HepG2 (cell line): ENCODE data around the gene PDIA5. TPM values are rescaled to one million over a fixed set of nuclear protein-coding genes. Genes with fewer than 3 reads are reported as not detected.

Source experiments
- ATAC-seq: fragments of 200-7000 bp; cut with Tn5 transposase; 3 replicates; pipeline ENCODE4 v1.9.1; 2020; ENCODE audit warnings: mild to moderate bottlenecking, moderate library complexity
- BruUV-seq: library from RNA; stranded (reverse); fragments of 400-500 nt; replicated peaks from 2 replicates; lab custom pipeline; 2021; lab: Mats Ljungman, UMichigan
- CTCF ChIA-PET: fragments of 300-600 bp; formaldehyde crosslinking; extraction: SDS; loops from one replicate; lab custom pipeline; 2021; ENCODE audit warnings: low total read pairs, inconsistent platforms, low intra/inter-chr PET ratio; lab: Yijun Ruan, JAX
- POLR2A ChIA-PET: fragments of 350-600 bp; sonication (Branson Sonifier 250); formaldehyde crosslinking; loops from one replicate; lab custom pipeline; 2020; ENCODE audit warnings: antibody characterized with exemption, inconsistent platforms; lab: Yijun Ruan, JAX
- DNase-seq: peaks from one replicate; pipeline ENCODE4 v3.0.0-alpha.2; 2015; ENCODE audit warnings: low spot score
- FAIRE-seq: peaks from 3 replicates; lab custom pipeline; 2011; peaks lifted over from hg19 to GRCh38; lab: Jason Lieb, UNC
- H2AFZ ChIP-seq: one replicate; pipeline ENCODE4 v1.6.1; 2011; ENCODE audit warnings: low read length, inconsistent platforms
- H3K27ac ChIP-seq: fragments of 300-600 bp; 3 replicates; pipeline ENCODE4 v1.8.0; 2011; ENCODE audit warnings: mixed run types, mild to moderate bottlenecking, mixed read lengths, low read length, inconsistent platforms; ENCODE audit not compliant: insufficient read depth; ENCODE audit errors: extremely low read length
- H3K27me3 ChIP-seq, 2 experiments: fragments of 200-600 bp in 1 of 2; 2 replicates in 1 of 2; 3 replicates in 1 of 2; pipeline versions ENCODE4 v1.6.0 to v1.8.0; 2011; ENCODE audit warnings: low read length in 2 of 2, mild to moderate bottlenecking in 2 of 2, moderate library complexity in 2 of 2, inconsistent platforms in 1 of 2; ENCODE audit not compliant: insufficient read depth in 2 of 2, control insufficient read depth in 1 of 2
- H3K36me3 ChIP-seq, 2 experiments: fragments of 200-600 bp in 1 of 2; replicated peaks in 1 of 2; 2 replicates in 1 of 2; 3 replicates in 1 of 2; pipeline versions ENCODE4 v1.5.1 to v1.8.0; 2011; ENCODE audit warnings: low read length in 2 of 2, inconsistent platforms in 1 of 2; ENCODE audit not compliant: insufficient read depth in 2 of 2, control insufficient read depth in 1 of 2
- H3K4me1 ChIP-seq: 2 replicates; pipeline ENCODE4 v1.5.1; 2012; ENCODE audit warnings: low read length, inconsistent platforms; ENCODE audit not compliant: insufficient read depth
- H3K4me2 ChIP-seq: 2 replicates; pipeline ENCODE4 v1.6.0; 2011; ENCODE audit warnings: low read depth, low read length, inconsistent platforms
- H3K4me3 ChIP-seq, 3 experiments: fragments of 200-600 bp in 1 of 3; sonication (generic), shearing (Covaris generic) in 1 of 3; replicated peaks in 1 of 3; 2 replicates each; pipeline ENCODE4 v1.5.1; 2011 to 2016; ENCODE audit warnings: low read length in 3 of 3, inconsistent platforms in 2 of 3, low read depth in 2 of 3, mild to moderate bottlenecking in 2 of 3, control low read depth in 1 of 3, mixed read lengths in 1 of 3; ENCODE audit not compliant: insufficient read depth in 1 of 3
- H3K79me2 ChIP-seq: one replicate; pipeline ENCODE4 v1.6.1; 2011; ENCODE audit warnings: low read length, inconsistent platforms; ENCODE audit not compliant: insufficient read depth
- H3K9ac ChIP-seq: 2 replicates; pipeline ENCODE4 v1.6.0; 2011; ENCODE audit warnings: mild to moderate bottlenecking, low read depth, low read length, inconsistent platforms; ENCODE audit not compliant: insufficient read depth
- H3K9me3 ChIP-seq: 2 replicates; pipeline ENCODE4 v1.5.1; 2012; ENCODE audit warnings: mild to moderate bottlenecking, low read length
- H4K20me1 ChIP-seq: 2 replicates; pipeline ENCODE4 v1.6.0; 2011; ENCODE audit warnings: inconsistent platforms, mild to moderate bottlenecking, low read length, moderate library complexity; ENCODE audit not compliant: insufficient read depth
- AGO1 ChIP-seq: fragments of 200-400 bp; formaldehyde crosslinking; IDR thresholded peaks from 2 replicates; pipeline ENCODE4 v1.6.1; 2017; ENCODE audit warnings: mild to moderate bottlenecking, low read depth, low read length, moderate library complexity; ENCODE audit not compliant: poor library complexity, severe bottlenecking
- FOXC1 ChIP-seq: sonication (generic); formaldehyde crosslinking; IDR thresholded peaks from 2 replicates; pipeline ENCODE4 v1.8.0; 2022; ENCODE audit warnings: mild to moderate bottlenecking, missing genetic modification reagents, borderline replicate concordance
- HIVEP1 ChIP-seq: sonication (generic); formaldehyde crosslinking; IDR thresholded peaks from 2 replicates; pipeline ENCODE4 v1.4.0; 2020; ENCODE audit warnings: mild to moderate bottlenecking, missing genetic modification reagents
- KDM2A ChIP-seq: sonication (generic); formaldehyde crosslinking; IDR thresholded peaks from 2 replicates; pipeline ENCODE4 v1.4.0; 2020; ENCODE audit warnings: low read depth, missing genetic modification reagents, borderline replicate concordance
- KMT2A ChIP-seq: sonication (generic); formaldehyde crosslinking; IDR thresholded peaks from 2 replicates; pipeline ENCODE4 v1.4.0; 2020; ENCODE audit warnings: missing genetic modification reagents
- MXD4 ChIP-seq: IDR thresholded peaks from 2 replicates; pipeline ENCODE4 v1.6.1; 2016; ENCODE audit warnings: mild to moderate bottlenecking, missing biosample characterization, missing genetic modification reagents
- RARG ChIP-seq: sonication (generic); formaldehyde crosslinking; IDR thresholded peaks from 2 replicates; pipeline ENCODE4 v1.4.0; 2020; ENCODE audit warnings: low read depth, mild to moderate bottlenecking, missing genetic modification reagents
- SRF ChIP-seq: IDR thresholded peaks from 2 replicates; pipeline ENCODE4 v1.6.1; 2011; ENCODE audit warnings: mild to moderate bottlenecking, low read depth, low read length, moderate library complexity
- ZNF282 ChIP-seq: fragments of 450-650 bp; IDR thresholded peaks from 2 replicates; pipeline ENCODE4 v1.6.1; 2018; ENCODE audit not compliant: partially characterized antibody
- ZNF333 ChIP-seq: sonication (generic); formaldehyde crosslinking; IDR thresholded peaks from 2 replicates; pipeline ENCODE4 v1.4.0; 2020; ENCODE audit warnings: mild to moderate bottlenecking, missing genetic modification reagents, borderline replicate concordance
- ZNF343 ChIP-seq: sonication (generic); formaldehyde crosslinking; IDR thresholded peaks from 2 replicates; pipeline ENCODE4 v1.4.0; 2020; ENCODE audit warnings: mild to moderate bottlenecking, missing genetic modification reagents
- ZNF501 ChIP-seq: sonication (generic); formaldehyde crosslinking; IDR thresholded peaks from 2 replicates; pipeline ENCODE4 v1.5.1; 2020; ENCODE audit warnings: mild to moderate bottlenecking, moderate library complexity, missing genetic modification reagents
- ZNF580 ChIP-seq: IDR thresholded peaks from 2 replicates; pipeline ENCODE4 v1.6.1; 2016; ENCODE audit warnings: low read depth, borderline replicate concordance
- ZNF660 ChIP-seq: sonication (generic); formaldehyde crosslinking; IDR thresholded peaks from 2 replicates; pipeline ENCODE4 v1.5.1; 2020; ENCODE audit warnings: mild to moderate bottlenecking, low read depth, missing genetic modification reagents, borderline replicate concordance
- WGBS: methylation state at CpG from one replicate; pipeline ENCODE4 v1.1.6; 2017; ENCODE audit warnings: low lambda C conversion rate; 5-methylcytosine and 5-hydroxymethylcytosine counted together
- in situ Hi-C: cut with HindIII; loops from 2 replicates; pipeline ENCODE4 v1.10.0; 2017; ENCODE audit warnings: low pct_unique_long_range_greater_than_20kb; ENCODE audit not compliant: extremely low pct_ligation_motif_present
- intact Hi-C: fragments of 100-400 bp; cut with micrococcal nuclease; formaldehyde crosslinking; loops from one replicate; pipeline ENCODE4 v1.10.0; 2022; ENCODE audit not compliant: unreplicated experiment
- polyA plus RNA-seq, 8 experiments: library from polyadenylated mRNA; depleted of rRNA in 3 of 8; stranded (reverse) in 7 of 8; unstranded in 1 of 8; fragments of >200 nt; fragmentation: Illumina TruSeq in 4 of 8; extraction: Trizol in 4 of 8; gene quantifications; 2 replicates each; pipeline versions ENCODE4 v1.2.1 to v1.2.3, GENCODE V29; 2011 to 2016; ENCODE audit warnings: low read depth in 4 of 8, missing spikeins in 1 of 8, mixed read lengths in 1 of 8; ENCODE audit not compliant: insufficient read depth in 1 of 8
- total RNA-seq, 5 experiments: library from RNA; depleted of rRNA; stranded (reverse); fragments of >200 nt; fragmentation: Illumina TruSeq; extraction: Trizol; gene quantifications; 2 replicates each; pipeline ENCODE4 v1.2.3, GENCODE V29; 2016; ENCODE audit warnings: low read depth in 1 of 5
- TF ChIP-seq, protein P1 (sequence below): sonication (generic); formaldehyde crosslinking; IDR thresholded peaks from 2 replicates; pipeline ENCODE4 v1.9.0; 2022; ENCODE audit warnings: missing genetic modification reagents, mild to moderate bottlenecking, borderline replicate concordance
- TF ChIP-seq, protein P2 (sequence below): sonication (generic); formaldehyde crosslinking; IDR thresholded peaks from 2 replicates; pipeline ENCODE4 v1.4.0; 2020; ENCODE audit warnings: mild to moderate bottlenecking, missing genetic modification reagents

Gene PDIA5
- total and polyA plus RNA-seq, 2 of the 13 experiments (the other 11 are each of a cell fraction or from before 2014, with no cell fraction given): 51.3 to 74.3 TPM

DNA sequence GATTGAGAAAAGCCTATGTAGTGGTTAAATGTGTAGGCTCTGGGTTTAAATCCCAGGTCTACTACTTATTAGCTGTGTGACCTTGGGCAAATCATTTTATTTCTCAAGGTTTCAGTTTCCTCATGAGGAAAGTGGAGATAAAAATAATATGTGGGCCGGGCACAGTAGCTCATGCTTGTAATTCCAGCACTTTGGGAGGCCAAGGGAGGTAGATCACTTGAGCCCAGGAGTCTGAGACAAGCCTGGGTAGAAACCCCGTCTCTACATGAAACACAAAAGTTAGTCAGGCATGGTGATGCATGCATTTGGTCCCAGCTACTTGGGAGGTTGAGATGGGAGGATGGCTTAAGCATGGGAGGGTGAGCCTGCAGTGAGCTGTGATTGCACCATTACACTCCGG is 47.7 kb upstream of the PDIA5 start:
- no peak overlapping the region for H2AFZ ChIP-seq
- ATAC-seq (no peak), FAIRE-seq (no peak), DNase-seq (no peak)
- no peaks in the 10 kb centered on the region for H3K4me1 ChIP-seq
- intact Hi-C loops (no loop called here), in situ Hi-C loops (no loop called here)
- H3K4me2 ChIP-seq: no peak overlapping the region
- CTCF ChIA-PET: no interaction called here
- no peak overlapping the region for H3K9ac ChIP-seq
- no peaks in the 10 kb centered on the region for H3K79me2 ChIP-seq
- POLR2A ChIA-PET: no interaction called here
- no peak for TF ChIP-seq MXD4
- no peak for TF ChIP-seq ZNF343 (CRISPR knock-in tag)
- no peak for TF ChIP-seq RARG (CRISPR knock-in tag)
- TF ChIP-seq AGO1: no peak
- TF ChIP-seq SRF: no peak
- TF ChIP-seq ZNF660 (CRISPR knock-in tag): no peak
- no peak for TF ChIP-seq ZNF501 (CRISPR knock-in tag)
- no peak for TF ChIP-seq FOXC1
- TF ChIP-seq, protein P1, sequence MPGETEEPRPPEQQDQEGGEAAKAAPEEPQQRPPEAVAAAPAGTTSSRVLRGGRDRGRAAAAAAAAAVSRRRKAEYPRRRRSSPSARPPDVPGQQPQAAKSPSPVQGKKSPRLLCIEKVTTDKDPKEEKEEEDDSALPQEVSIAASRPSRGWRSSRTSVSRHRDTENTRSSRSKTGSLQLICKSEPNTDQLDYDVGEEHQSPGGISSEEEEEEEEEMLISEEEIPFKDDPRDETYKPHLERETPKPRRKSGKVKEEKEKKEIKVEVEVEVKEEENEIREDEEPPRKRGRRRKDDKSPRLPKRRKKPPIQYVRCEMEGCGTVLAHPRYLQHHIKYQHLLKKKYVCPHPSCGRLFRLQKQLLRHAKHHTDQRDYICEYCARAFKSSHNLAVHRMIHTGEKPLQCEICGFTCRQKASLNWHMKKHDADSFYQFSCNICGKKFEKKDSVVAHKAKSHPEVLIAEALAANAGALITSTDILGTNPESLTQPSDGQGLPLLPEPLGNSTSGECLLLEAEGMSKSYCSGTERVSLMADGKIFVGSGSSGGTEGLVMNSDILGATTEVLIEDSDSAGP (CRISPR knock-in tag): no peak
- no peak for TF ChIP-seq KDM2A (CRISPR knock-in tag)
- TF ChIP-seq, protein P2, sequence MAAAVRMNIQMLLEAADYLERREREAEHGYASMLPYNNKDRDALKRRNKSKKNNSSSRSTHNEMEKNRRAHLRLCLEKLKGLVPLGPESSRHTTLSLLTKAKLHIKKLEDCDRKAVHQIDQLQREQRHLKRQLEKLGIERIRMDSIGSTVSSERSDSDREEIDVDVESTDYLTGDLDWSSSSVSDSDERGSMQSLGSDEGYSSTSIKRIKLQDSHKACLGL (CRISPR knock-in tag): no peak
- no peak for TF ChIP-seq HIVEP1
- no peak for TF ChIP-seq ZNF333
- TF ChIP-seq ZNF282: no peak
- TF ChIP-seq KMT2A: no peak
- TF ChIP-seq ZNF580: no peak
- H3K27ac ChIP-seq: no peak overlapping the region
- H3K9me3 ChIP-seq: no peaks in the 10 kb centered on the region
- H3K36me3 ChIP-seq: no peaks in the 10 kb centered on the region
- 2% methylated on average over 3 of the region's 3 CpGs for WGBS
- BruUV-seq: no TSS peak
- no peak overlapping the region for H3K4me3 ChIP-seq
- no peaks in the 10 kb centered on the region for H4K20me1 ChIP-seq
- peaks cover 5 to 71% of the 10 kb centered on the region in 2 experiments for H3K27me3 ChIP-seq
